Jurkat, Clone E6-1 (cell line): ENCODE measurements around the gene ABRAXAS1.

Experiments
- DNase-seq: peaks from one replicate; pipeline ENCODE4 v3.0.0-alpha.2; 2011; ENCODE audit warnings: low read depth, low spot score
- H3K4me3 ChIP-seq: 2 replicates; pipeline ENCODE4 v1.5.1; 2011; ENCODE audit warnings: mild to moderate bottlenecking, low read length, control low read depth, moderate library complexity

Gene ABRAXAS1

GRCh38 chr4:83455281-83456183 is 29.4 kb downstream of the ABRAXAS1 start, which contains the start of the genes HELQ and MRPS18C:
Gene HELQ (minus strand): TSS chr4:83455823. CDS start chr4:83455693, 130 bp downstream.
Gene MRPS18C (plus strand): TSS chr4:83456058. CDS start chr4:83456078, 20 bp downstream.
- peak within 1 kb of the TSS; percentile 82 for H3K4me3 ChIP-seq
- peak; percentile 99 for DNase-seq

GRCh38 chr4:83454686-83455085 is 30.2 kb downstream of the ABRAXAS1 start:
- no peak for DNase-seq
- H3K4me3 ChIP-seq: peak overlapping the region; percentile 82

DNA sequence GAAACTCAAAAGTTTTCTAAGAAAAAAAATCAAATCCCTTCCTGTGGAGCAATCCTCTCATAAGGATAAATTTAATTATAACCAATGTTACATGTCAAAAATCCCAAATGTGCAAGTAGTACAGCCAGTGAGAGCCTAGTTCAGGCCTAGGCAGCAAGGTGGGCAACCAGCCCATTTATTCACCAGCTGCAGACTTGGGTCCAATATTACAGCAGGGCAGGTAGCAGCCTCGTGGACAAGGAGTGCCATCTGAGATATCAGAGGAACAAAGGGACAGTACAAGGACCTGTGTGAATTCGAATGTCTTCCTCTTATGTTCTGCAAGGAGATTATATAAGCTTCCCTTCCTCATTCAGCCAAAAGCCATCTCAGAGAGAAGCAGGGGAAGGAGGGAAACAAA is 35.9 kb downstream of the ABRAXAS1 start:
- DNase-seq: no peak
- H3K4me3 ChIP-seq: no peak overlapping the region

DNA sequence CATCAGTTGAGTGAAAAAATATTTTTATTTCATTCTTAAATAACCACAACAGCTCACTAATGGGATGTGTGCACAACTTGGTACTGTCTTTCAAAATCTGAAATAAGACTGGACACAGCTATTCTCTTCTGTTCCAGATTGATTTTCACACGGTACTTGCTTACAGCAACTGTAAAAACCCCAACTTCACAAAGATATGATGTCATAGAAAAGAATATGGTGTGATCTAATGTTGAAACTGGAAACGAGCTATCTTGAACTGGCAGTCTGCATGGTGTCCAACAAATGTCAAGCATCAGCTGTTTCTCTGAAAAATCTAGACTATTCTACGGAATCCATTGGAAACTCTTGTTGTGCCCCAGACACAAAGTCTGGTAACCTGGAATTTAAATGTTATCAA is 44.0 kb downstream of the ABRAXAS1 start:
- DNase-seq: no peak
- H3K4me3 ChIP-seq: no peak overlapping the region

- DNase-seq: no peak
- no peak overlapping the region for H3K4me3 ChIP-seq
Measured at GRCh38 chr4:83440148-83440814, 44.6 kb downstream of the ABRAXAS1 start.

GRCh38 chr4:83438719-83439118 is 46.2 kb downstream of the ABRAXAS1 start:
- no peak for DNase-seq
- no peak overlapping the region for H3K4me3 ChIP-seq

DNA sequence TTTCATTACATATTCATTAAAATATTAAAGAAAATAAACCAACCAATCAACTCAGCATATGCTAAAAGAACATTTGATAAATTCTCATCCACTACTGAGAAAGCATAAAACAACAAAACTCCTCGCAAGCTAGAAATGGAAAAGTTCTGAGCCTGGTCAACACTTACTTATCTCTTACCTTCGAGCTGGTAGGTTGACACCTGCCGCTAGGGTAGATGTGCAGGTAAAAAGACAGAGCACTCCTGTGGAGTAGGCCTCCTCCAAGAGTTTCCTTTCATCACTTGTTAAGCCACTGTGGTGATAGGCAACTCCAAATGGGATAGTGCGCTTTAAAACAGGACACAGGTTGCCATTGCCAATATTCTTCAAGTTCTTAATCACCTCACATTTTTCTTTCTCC is 48.2 kb downstream of the ABRAXAS1 start:
- no peak overlapping the region for H3K4me3 ChIP-seq
- no peak for DNase-seq

DNA sequence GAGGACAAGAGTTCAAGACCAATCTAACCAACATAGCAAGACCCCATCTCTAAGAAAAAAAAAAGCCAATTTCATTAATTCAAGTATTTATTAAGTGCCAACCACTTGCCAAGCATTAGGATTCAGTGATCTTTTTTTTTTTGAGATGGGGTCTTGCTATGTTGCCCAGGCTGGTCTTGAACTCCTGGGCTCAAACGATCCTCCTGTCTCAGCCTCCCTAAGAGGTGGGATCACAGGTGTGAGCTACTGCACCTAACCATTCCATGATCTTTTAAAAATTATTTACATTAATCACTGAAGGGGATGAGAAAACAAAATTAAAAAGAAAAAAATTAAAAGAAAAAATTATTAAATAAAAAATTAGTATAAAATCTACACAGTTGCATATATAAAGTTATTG is 53.7 kb downstream of the ABRAXAS1 start:
- no peak overlapping the region for H3K4me3 ChIP-seq
- no peak for DNase-seq

DNA sequence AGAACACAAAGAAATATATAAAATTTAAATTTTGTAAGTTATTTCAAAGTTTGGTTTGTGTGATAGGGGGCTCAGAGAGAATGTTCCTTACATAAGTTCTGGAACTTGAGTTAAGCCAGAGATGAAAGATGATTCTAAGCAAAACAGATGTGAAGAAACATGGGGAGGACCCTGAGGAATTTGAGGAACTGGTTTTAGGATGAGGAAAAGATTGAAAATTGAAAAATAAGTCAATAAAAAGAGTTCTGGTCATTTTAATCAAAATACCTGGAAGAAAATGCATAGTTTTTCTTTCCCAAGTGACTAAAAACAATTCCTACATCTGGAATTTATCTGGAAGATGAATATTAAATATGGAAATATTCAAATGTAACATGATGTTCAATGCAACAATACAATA is 66.7 kb downstream of the ABRAXAS1 start:
- no peak overlapping the region for H3K4me3 ChIP-seq
- no peak for DNase-seq

- DNase-seq: no peak
- H3K4me3 ChIP-seq: no peak overlapping the region
Measured at GRCh38 chr4:83417566-83417965, 67.3 kb downstream of the ABRAXAS1 start.

- H3K4me3 ChIP-seq: no peak overlapping the region
- no peak for DNase-seq
Measured at GRCh38 chr4:83413676-83414075, 71.2 kb downstream of the ABRAXAS1 start.
